GM12878 (cell line): ENCODE data around the gene TSHZ2.

ENCODE experiments used
- CHD2 ChIP-seq: IDR thresholded peaks from 2 replicates; pipeline ENCODE4 v1.6.1; 2011; ENCODE audit warnings: low read depth, low read length, improper control_type of control experiment, borderline replicate concordance
- NBN ChIP-seq: fragments of 450-650 bp; IDR thresholded peaks from 2 replicates; pipeline ENCODE4 v1.6.1; 2016
- SRF ChIP-seq, 2 experiments: IDR thresholded peaks; 2 replicates each; pipeline ENCODE4 v1.6.1; 2011; ENCODE audit warnings: low read depth in 2 of 2, low read length in 2 of 2, mild to moderate bottlenecking in 1 of 2, moderate library complexity in 1 of 2
- TF ChIP-seq, protein P1 (sequence below), 3 experiments: IDR thresholded peaks in 2 of 3; conservative IDR thresholded peaks in 1 of 3; 2 replicates each; pipeline ENCODE4 v1.5.1; 2011; ENCODE audit warnings: low read depth in 3 of 3, low read length in 3 of 3, mild to moderate bottlenecking in 3 of 3, control low read depth in 2 of 3, moderate library complexity in 2 of 3, inconsistent platforms in 1 of 3, mixed read lengths in 1 of 3; ENCODE audit not compliant: control insufficient read depth in 2 of 3, insufficient read depth in 1 of 3; ENCODE audit errors: extremely low read depth in 1 of 3
- TF ChIP-seq, protein P2 (sequence below): IDR thresholded peaks from 2 replicates; pipeline ENCODE4 v1.6.1; 2011; ENCODE audit warnings: mild to moderate bottlenecking, low read depth, low read length, moderate library complexity; ENCODE audit not compliant: insufficient replicate concordance
- TF ChIP-seq, protein P3 (sequence below): IDR thresholded peaks from 2 replicates; pipeline ENCODE4 v1.6.1; 2011; ENCODE audit warnings: low read depth, low read length, improper control_type of control experiment, borderline replicate concordance

DNA sequence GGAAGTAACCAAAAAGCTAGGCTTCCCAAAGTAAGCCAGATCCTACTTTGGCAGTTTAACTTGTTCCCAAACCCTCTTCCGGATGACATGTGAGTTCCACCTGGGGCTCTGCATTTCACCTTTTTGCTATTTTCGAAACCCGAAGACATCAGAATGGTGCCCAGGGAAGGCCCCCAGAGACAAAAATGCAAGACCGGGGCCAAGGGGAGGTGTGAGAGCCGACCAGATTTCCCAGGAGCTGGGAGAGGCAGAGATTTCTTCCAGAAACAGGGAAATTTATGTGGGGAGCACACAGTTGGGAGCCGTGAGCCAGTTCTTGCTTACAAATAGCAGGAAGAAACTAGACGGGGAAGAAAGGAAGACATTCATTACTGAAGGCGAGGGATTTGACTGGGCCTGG lies 411.8 kb downstream of the TSHZ2 start:
- TF ChIP-seq, protein P1, sequence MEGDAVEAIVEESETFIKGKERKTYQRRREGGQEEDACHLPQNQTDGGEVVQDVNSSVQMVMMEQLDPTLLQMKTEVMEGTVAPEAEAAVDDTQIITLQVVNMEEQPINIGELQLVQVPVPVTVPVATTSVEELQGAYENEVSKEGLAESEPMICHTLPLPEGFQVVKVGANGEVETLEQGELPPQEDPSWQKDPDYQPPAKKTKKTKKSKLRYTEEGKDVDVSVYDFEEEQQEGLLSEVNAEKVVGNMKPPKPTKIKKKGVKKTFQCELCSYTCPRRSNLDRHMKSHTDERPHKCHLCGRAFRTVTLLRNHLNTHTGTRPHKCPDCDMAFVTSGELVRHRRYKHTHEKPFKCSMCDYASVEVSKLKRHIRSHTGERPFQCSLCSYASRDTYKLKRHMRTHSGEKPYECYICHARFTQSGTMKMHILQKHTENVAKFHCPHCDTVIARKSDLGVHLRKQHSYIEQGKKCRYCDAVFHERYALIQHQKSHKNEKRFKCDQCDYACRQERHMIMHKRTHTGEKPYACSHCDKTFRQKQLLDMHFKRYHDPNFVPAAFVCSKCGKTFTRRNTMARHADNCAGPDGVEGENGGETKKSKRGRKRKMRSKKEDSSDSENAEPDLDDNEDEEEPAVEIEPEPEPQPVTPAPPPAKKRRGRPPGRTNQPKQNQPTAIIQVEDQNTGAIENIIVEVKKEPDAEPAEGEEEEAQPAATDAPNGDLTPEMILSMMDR (IDR thresholded peaks at IDR 0.05 in 2 of 3, conservative IDR thresholded peaks at IDR 0.05 in 1 of 3; ENCODE audit: control insufficient read depth in 2 of 3, extremely low read depth in 1 of 3, insufficient read depth in 1 of 3, low read depth in 3 of 3, low read length in 3 of 3), result no peak
- TF ChIP-seq, protein P2, sequence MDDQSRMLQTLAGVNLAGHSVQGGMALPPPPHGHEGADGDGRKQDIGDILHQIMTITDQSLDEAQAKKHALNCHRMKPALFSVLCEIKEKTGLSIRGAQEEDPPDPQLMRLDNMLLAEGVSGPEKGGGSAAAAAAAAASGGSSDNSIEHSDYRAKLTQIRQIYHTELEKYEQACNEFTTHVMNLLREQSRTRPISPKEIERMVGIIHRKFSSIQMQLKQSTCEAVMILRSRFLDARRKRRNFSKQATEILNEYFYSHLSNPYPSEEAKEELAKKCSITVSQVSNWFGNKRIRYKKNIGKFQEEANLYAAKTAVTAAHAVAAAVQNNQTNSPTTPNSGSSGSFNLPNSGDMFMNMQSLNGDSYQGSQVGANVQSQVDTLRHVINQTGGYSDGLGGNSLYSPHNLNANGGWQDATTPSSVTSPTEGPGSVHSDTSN, result no peak
- no peak for TF ChIP-seq CHD2
- no peak for TF ChIP-seq SRF (IDR thresholded peaks at IDR 0.05; ENCODE audit: low read depth in 2 of 2, low read length in 2 of 2)
- TF ChIP-seq, protein P3, sequence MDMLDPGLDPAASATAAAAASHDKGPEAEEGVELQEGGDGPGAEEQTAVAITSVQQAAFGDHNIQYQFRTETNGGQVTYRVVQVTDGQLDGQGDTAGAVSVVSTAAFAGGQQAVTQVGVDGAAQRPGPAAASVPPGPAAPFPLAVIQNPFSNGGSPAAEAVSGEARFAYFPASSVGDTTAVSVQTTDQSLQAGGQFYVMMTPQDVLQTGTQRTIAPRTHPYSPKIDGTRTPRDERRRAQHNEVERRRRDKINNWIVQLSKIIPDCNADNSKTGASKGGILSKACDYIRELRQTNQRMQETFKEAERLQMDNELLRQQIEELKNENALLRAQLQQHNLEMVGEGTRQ, result no peak
- no peak for TF ChIP-seq NBN
